A549 (cell line): ENCODE results near the gene C5AR1. TPM values are rescaled to one million over a fixed set of nuclear protein-coding genes. Genes with fewer than 3 reads are reported as not detected.
A peak's percentile ranks its signal among the peaks of the same experiment; 100 is the strongest.

ENCODE experiments used
- ATAC-seq, 2 experiments: fragments of 200-7000 bp in 1 of 2; fragments of >200 bp in 1 of 2; cut with Nextera tagmentation in 1 of 2; cut with Tn5 transposase in 1 of 2; 3 replicates each; pipeline versions ENCODE4 v1.8.0 to v1.9.1; 2018 to 2020; ENCODE audit warnings: mild to moderate bottlenecking in 1 of 2, moderate library complexity in 1 of 2
- CTCF ChIA-PET: fragments of 300-600 bp; sonication (Branson Sonifier 250); formaldehyde crosslinking; extraction: SDS; loops from one replicate; lab custom pipeline; 2021; ENCODE audit warnings: antibody characterized with exemption, inconsistent platforms; lab: Yijun Ruan, JAX
- POLR2A ChIA-PET: fragments of 350-600 bp; formaldehyde crosslinking; extraction: SDS; loops from one replicate; lab custom pipeline; 2021; ENCODE audit warnings: antibody characterized with exemption, inconsistent platforms; lab: Yijun Ruan, JAX
- DNase-seq, 2 experiments: peaks; one replicate each; pipeline versions ENCODE4 v3.0.0 to v3.0.0-alpha.2; 2011 to 2016; ENCODE audit warnings: low read depth in 1 of 2, low spot score in 1 of 2
- FAIRE-seq: peaks from 2 replicates; lab custom pipeline; 2011; peaks lifted over from hg19 to GRCh38; lab: Jason Lieb, UNC
- H3K27ac ChIP-seq, 2 experiments: fragments of >200 bp; sonication (Bioruptor Twin); formaldehyde crosslinking; 3 replicates each; pipeline ENCODE4 v1.5.1; 2016 to 2017
- H3K4me1 ChIP-seq: fragments of >200 bp; sonication (Bioruptor Twin); formaldehyde crosslinking; 3 replicates; pipeline ENCODE4 v1.6.1; 2016
- H3K4me2 ChIP-seq: fragments of >200 bp; sonication (Bioruptor Twin); formaldehyde crosslinking; 3 replicates; pipeline ENCODE4 v1.6.1; 2016
- H3K4me3 ChIP-seq: fragments of >200 bp; sonication (Bioruptor Twin); formaldehyde crosslinking; 3 replicates; pipeline ENCODE4 v1.5.1; 2016
- H3K9me3 ChIP-seq: fragments of >200 bp; sonication (Bioruptor Twin); formaldehyde crosslinking; 3 replicates; pipeline ENCODE4 v1.6.1; 2016
- CBX2 ChIP-seq: fragments of 200-600 bp; sonication (generic); IDR thresholded peaks from 2 replicates; pipeline ENCODE4 v1.6.1; 2016; ENCODE audit warnings: low read depth, mild to moderate bottlenecking, borderline replicate concordance
- CHD2 ChIP-seq: fragments of 150-350 bp; IDR thresholded peaks from 2 replicates; pipeline ENCODE4 v1.6.1; 2014; ENCODE audit warnings: low read length; ENCODE audit not compliant: partially characterized antibody
- CHD4 ChIP-seq: fragments of 200-600 bp; sonication (generic); IDR thresholded peaks from 2 replicates; pipeline ENCODE4 v1.6.1; 2016; ENCODE audit warnings: antibody characterized with exemption, mild to moderate bottlenecking, borderline replicate concordance
- EHMT2 ChIP-seq: fragments of 200-600 bp; sonication (generic); IDR thresholded peaks from 2 replicates; pipeline ENCODE4 v1.6.1; 2016; ENCODE audit warnings: antibody characterized with exemption, low read depth, mild to moderate bottlenecking, moderate library complexity
- FOXS1 ChIP-seq: fragments of 250-450 bp; sonication (Bioruptor Pico); IDR thresholded peaks from 2 replicates; pipeline ENCODE4 v1.5.0; 2020; ENCODE audit warnings: mild to moderate bottlenecking, moderate library complexity
- HEYL ChIP-seq: fragments of 250-450 bp; sonication (Bioruptor Pico); IDR thresholded peaks from 2 replicates; pipeline ENCODE4 v1.8.0; 2021; ENCODE audit warnings: mild to moderate bottlenecking, moderate library complexity
- HOXB13 ChIP-seq: fragments of 250-450 bp; sonication (Bioruptor Pico); IDR thresholded peaks from 2 replicates; pipeline ENCODE4 v1.5.0; 2020; ENCODE audit warnings: low read depth, mild to moderate bottlenecking, moderate library complexity
- KDM1A ChIP-seq: fragments of 200-600 bp; sonication (generic); IDR thresholded peaks from 2 replicates; pipeline ENCODE4 v1.6.1; 2016; ENCODE audit warnings: low read depth, mild to moderate bottlenecking
- NPAS2 ChIP-seq: fragments of 250-450 bp; sonication (Bioruptor Pico); IDR thresholded peaks from 2 replicates; pipeline ENCODE4 v1.8.0; 2022; ENCODE audit warnings: mild to moderate bottlenecking, moderate library complexity, borderline replicate concordance
- PHF8 ChIP-seq: fragments of 200-600 bp; sonication (generic); IDR thresholded peaks from 2 replicates; pipeline ENCODE4 v1.6.1; 2016; ENCODE audit warnings: low read depth, mild to moderate bottlenecking, antibody characterized with exemption, moderate library complexity, borderline replicate concordance
- POLR2AphosphoS2 ChIP-seq: conservative IDR thresholded peaks from 2 replicates; pipeline ENCODE4 v1.6.1; 2012; ENCODE audit warnings: low read length, improper control_type of control experiment, inconsistent platforms
- RAD21 ChIP-seq, 2 experiments: fragments of >200 bp in 1 of 2; sonication (Bioruptor Twin) in 1 of 2; formaldehyde crosslinking in 1 of 2; IDR thresholded peaks in 1 of 2; conservative IDR thresholded peaks in 1 of 2; 2 replicates in 1 of 2; 3 replicates in 1 of 2; pipeline ENCODE4 v1.6.1; 2012 to 2018; ENCODE audit warnings: inconsistent platforms in 1 of 2
- RCOR1 ChIP-seq: fragments of 150-350 bp; IDR thresholded peaks from 2 replicates; pipeline ENCODE4 v1.6.1; 2014; ENCODE audit warnings: antibody characterized with exemption, low read length, low read depth
- RFX5 ChIP-seq: fragments of 450-650 bp; IDR thresholded peaks from 2 replicates; pipeline ENCODE4 v1.7.1; 2014; ENCODE audit warnings: antibody characterized with exemption, mild to moderate bottlenecking, moderate library complexity
- SREBF2 ChIP-seq: fragments of 450-650 bp; IDR thresholded peaks from 2 replicates; pipeline ENCODE4 v1.6.1; 2014; ENCODE audit warnings: mild to moderate bottlenecking, moderate library complexity
- ZNF302 ChIP-seq: fragments of 250-450 bp; sonication (Bioruptor Pico); IDR thresholded peaks from 2 replicates; pipeline ENCODE4 v1.9.0; 2021; ENCODE audit warnings: inconsistent platforms, mild to moderate bottlenecking, moderate library complexity
- ZSCAN20 ChIP-seq: fragments of 250-450 bp; sonication (Bioruptor Pico); IDR thresholded peaks from 2 replicates; pipeline ENCODE4 v1.8.0; 2022; ENCODE audit warnings: mild to moderate bottlenecking, moderate library complexity
- WGBS: methylation state at CpG from one replicate; pipeline ENCODE4 v1.1.6; 2017; ENCODE audit errors: missing lambda C conversion rate; 5-methylcytosine and 5-hydroxymethylcytosine counted together
- polyA plus RNA-seq, 4 experiments: library from polyadenylated mRNA; depleted of rRNA in 3 of 4; stranded (reverse); fragments of >200 nt; fragmentation: RNase III in 1 of 4; extraction: RNeasy Plus Mini Kit Qiagen cat#74134 plus additional on column Dnase treatment in 1 of 4; gene quantifications; 2 replicates in 3 of 4; 3 replicates in 1 of 4; pipeline ENCODE4 v1.2.3, GENCODE V29; 2011 to 2017
- TF ChIP-seq, protein P1 (sequence below): fragments of >200 bp; sonication (Bioruptor Twin); formaldehyde crosslinking; IDR thresholded peaks from 2 replicates; pipeline ENCODE4 v1.6.1; 2016
- TF ChIP-seq, protein P2 (sequence below): fragments of >200 bp; sonication (Bioruptor Twin); formaldehyde crosslinking; IDR thresholded peaks from 3 replicates; pipeline ENCODE4 v1.6.1; 2016
- TF ChIP-seq, protein P3 (sequence below): IDR thresholded peaks from 2 replicates; pipeline ENCODE4 v1.6.1; 2012

Gene C5AR1
- polyA plus RNA-seq, 2 of the 4 experiments (the other 2 are of a cell fraction): 1.6 to 3.4 TPM

DNA sequence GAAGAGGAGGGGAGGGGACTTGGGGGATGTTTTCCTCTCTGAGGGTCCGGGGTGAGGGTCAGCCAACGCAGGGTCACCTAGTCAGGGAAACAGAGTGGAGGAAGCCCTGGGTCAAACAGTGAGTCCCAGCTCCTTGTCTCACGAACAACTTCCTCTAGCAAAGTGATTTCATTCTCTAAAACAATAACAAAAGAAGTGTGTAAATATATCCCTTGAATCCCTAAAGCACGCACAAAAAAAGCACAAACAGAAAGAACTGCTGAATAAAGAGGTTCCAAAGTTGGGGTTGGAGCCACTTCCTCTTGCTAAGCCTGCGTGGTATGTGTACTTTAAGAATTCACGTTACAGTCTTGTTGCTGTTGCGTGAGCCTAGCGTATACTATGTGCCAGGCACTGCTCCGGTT lies 20.8 kb downstream of the C5AR1 start:
- Histone ChIP-seq H3K9me3 (no peaks in the 10 kb centered on the region), H3K27ac (peak overlapping the region; percentile 45 to 49; a peak in 4 of 6 replicates), H3K4me2 (0 out of 3 replicates have a peak overlapping the region, but pooled peaks have one; percentile 18), H3K4me1 (peaks cover 24% of the 10 kb centered on the region), H3K4me3 (no peak overlapping the region)
- POLR2A ChIA-PET: interaction anchor here (0.6 to 1.1 kb wide), 2 partner anchors 19 to 21 kb away, joined by 3 to 6 read pairs; partner anchors contain the start of gene DHX34
- no peak for ATAC-seq
- no peak for FAIRE-seq
- 63% methylated on average over 9 of the region's 9 CpGs for WGBS
- CTCF ChIA-PET: interaction anchor here (0.8 to 9.0 kb wide), 7 partner anchors 9 to 376 kb away, joined by 3 to 72 read pairs (median 4); partner anchors contain the start of gene DHX34
- TF ChIP-seq ZSCAN20 (CRISPR knock-in tag): no peak
- no peak for TF ChIP-seq CBX2
- TF ChIP-seq RCOR1: no peak
- no peak for TF ChIP-seq RAD21 (conservative IDR thresholded peaks at IDR 0.05 in 1 of 2, IDR thresholded peaks at IDR 0.05 in 1 of 2)
- no peak for TF ChIP-seq CHD4
- TF ChIP-seq SREBF2: no peak
- no peak for DNase-seq

DNA sequence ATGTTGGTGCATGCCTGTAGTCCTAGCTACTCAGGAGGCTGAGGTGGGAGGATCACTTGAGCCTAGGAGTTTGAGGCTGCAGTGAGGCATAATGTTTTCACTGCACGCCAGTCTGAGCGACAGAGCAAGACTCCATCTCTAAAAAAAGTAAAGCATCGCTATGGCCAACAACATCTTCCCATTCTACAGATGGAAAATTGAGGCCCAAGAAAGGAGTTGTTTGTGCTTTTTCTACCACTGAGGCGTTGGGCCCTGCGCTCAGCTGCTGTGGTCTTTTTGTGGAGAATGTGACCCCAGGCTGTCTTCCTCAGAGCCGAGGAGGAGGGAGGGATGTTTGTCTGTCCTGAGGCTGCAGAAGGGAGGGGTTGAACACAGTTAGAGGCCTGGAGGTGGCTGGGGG lies 21.8 kb downstream of the C5AR1 start:
- H3K4me3 ChIP-seq: no peak overlapping the region
- H3K27ac ChIP-seq: peak overlapping the region; percentile 52 to 54; a peak in 5 of 6 replicates
- FAIRE-seq: no peak
- H3K4me2 ChIP-seq: peak overlapping the region; percentile 56
- DNase-seq: no peak
- ATAC-seq: no peak
- H3K4me1 ChIP-seq: peaks cover 28% of the 10 kb centered on the region
- TF ChIP-seq NPAS2 (CRISPR knock-in tag) (no peak), POLR2AphosphoS2 (no peak), CHD2 (no peak), SREBF2 (no peak), EHMT2 (no peak), HOXB13 (CRISPR knock-in tag) (no peak), ZNF302 (CRISPR knock-in tag) (no peak), PHF8 (no peak), RFX5 (no peak), CBX2 (no peak), RAD21 (conservative IDR thresholded peaks at IDR 0.05 in 1 of 2, IDR thresholded peaks at IDR 0.05 in 1 of 2) (no peak), HEYL (CRISPR knock-in tag) (no peak), FOXS1 (CRISPR knock-in tag) (no peak), KDM1A (no peak)
- TF ChIP-seq, protein P1, sequence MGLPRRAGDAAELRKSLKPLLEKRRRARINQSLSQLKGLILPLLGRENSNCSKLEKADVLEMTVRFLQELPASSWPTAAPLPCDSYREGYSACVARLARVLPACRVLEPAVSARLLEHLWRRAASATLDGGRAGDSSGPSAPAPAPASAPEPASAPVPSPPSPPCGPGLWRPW: no peak
- TF ChIP-seq, protein P2, sequence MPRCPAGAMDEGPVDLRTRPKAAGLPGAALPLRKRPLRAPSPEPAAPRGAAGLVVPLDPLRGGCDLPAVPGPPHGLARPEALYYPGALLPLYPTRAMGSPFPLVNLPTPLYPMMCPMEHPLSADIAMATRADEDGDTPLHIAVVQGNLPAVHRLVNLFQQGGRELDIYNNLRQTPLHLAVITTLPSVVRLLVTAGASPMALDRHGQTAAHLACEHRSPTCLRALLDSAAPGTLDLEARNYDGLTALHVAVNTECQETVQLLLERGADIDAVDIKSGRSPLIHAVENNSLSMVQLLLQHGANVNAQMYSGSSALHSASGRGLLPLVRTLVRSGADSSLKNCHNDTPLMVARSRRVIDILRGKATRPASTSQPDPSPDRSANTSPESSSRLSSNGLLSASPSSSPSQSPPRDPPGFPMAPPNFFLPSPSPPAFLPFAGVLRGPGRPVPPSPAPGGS: no peak
- TF ChIP-seq, protein P3, sequence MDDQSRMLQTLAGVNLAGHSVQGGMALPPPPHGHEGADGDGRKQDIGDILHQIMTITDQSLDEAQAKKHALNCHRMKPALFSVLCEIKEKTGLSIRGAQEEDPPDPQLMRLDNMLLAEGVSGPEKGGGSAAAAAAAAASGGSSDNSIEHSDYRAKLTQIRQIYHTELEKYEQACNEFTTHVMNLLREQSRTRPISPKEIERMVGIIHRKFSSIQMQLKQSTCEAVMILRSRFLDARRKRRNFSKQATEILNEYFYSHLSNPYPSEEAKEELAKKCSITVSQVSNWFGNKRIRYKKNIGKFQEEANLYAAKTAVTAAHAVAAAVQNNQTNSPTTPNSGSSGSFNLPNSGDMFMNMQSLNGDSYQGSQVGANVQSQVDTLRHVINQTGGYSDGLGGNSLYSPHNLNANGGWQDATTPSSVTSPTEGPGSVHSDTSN: no peak
- TF ChIP-seq, all 56 proteins: peak for 0
- ChIA-PET CTCF (interaction anchor here (0.7 to 9.0 kb wide), 5 partner anchors 10 to 60 kb away, joined by 3 to 72 read pairs (median 4); partner anchors contain the start of gene DHX34), POLR2A (interaction anchor here (1.1 kb wide), 1 partner anchor 18 kb away, joined by 3 read pairs; the partner anchor contains the start of gene DHX34)
- WGBS: 82% methylated on average over 6 of the region's 6 CpGs
- H3K9me3 ChIP-seq: no peaks in the 10 kb centered on the region
